ENCODE measurements around the gene NCK2. TPM values are rescaled to one million over a fixed set of nuclear protein-coding genes. Genes with fewer than 3 reads are reported as not detected.

NCK2 gene
- total and polyA plus RNA-seq, 2 experiments from 2014 or later = 72.6 to 100 TPM

DNA sequence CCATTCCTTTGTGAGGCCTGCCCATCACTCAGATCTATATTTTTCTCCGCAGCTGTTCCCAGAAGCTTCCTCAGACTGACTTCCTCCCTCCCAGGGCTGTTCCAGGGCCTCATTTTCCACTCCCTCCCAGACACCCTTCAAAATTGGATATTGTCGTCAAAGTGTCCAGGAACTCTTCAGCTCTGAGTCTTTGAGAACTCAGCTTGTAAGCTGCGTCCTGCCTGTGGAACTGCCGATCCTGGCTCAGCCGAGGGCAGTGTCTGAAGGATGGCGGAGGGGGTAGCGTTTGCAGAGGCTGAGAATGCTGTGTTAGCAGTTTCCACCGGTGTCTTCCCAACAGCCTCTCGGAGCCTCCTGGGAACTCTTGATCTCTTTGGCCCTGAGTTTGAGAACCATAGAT is 27.1 kb downstream of the NCK2 start:
- H4K20me1 ChIP-seq (ENCODE audit: insufficient read depth, poor library complexity, severe bottlenecking) = peaks cover 81% of the 10 kb centered on the region

DNA sequence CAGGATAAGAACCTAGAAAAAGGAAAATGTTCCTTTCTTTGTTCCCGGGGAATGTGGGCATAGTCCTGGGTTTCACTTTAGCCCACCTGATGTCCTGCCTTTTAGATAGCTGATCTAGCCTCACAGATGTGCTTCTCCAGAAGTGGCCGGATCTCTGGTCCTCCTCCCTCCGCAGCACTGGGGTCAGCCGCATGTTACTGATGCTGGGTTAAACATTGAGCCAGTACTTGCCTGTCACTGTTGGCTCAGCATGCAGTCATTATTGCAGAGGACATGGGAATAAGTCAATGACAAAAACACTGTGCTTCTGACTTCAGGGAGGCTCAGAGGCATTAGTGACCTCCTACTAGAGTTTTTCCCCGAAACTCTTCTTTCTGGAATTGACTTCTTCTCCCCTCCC is 27.6 kb downstream of the NCK2 start:
- Histone ChIP-seq H3K9me3 (ENCODE audit: low read depth) (no peaks in the 10 kb centered on the region), H4K20me1 (ENCODE audit: insufficient read depth, poor library complexity, severe bottlenecking) (peaks cover 81% of the 10 kb centered on the region), H3K79me2 (peaks cover 100% of the 10 kb centered on the region), H3K4me1 (ENCODE audit: insufficient read depth) (peaks cover 14% of the 10 kb centered on the region), H3K4me3 (no peak overlapping the region), H3K9me2 (replicated peaks; ENCODE audit: insufficient read depth) (no peaks in the 10 kb centered on the region), H3K4me2 (peak overlapping the region; percentile 56), H3K27ac (peak overlapping the region; percentile 39), H3K27me3 (no peaks in the 10 kb centered on the region), H2AFZ (no peak overlapping the region), H3K36me3 (replicated peaks; ENCODE audit: insufficient read depth, low read depth) (no peaks in the 10 kb centered on the region)
- TF ChIP-seq EZH2phosphoT487 (IDR thresholded peaks at IDR 0.05; ENCODE audit: low read depth, severe bottlenecking, unreplicated experiment) (no peak), EZH2 (IDR thresholded peaks at IDR 0.05; ENCODE audit: borderline replicate concordance) (no peak)
- TF ChIP-seq, protein P1, sequence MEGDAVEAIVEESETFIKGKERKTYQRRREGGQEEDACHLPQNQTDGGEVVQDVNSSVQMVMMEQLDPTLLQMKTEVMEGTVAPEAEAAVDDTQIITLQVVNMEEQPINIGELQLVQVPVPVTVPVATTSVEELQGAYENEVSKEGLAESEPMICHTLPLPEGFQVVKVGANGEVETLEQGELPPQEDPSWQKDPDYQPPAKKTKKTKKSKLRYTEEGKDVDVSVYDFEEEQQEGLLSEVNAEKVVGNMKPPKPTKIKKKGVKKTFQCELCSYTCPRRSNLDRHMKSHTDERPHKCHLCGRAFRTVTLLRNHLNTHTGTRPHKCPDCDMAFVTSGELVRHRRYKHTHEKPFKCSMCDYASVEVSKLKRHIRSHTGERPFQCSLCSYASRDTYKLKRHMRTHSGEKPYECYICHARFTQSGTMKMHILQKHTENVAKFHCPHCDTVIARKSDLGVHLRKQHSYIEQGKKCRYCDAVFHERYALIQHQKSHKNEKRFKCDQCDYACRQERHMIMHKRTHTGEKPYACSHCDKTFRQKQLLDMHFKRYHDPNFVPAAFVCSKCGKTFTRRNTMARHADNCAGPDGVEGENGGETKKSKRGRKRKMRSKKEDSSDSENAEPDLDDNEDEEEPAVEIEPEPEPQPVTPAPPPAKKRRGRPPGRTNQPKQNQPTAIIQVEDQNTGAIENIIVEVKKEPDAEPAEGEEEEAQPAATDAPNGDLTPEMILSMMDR (IDR thresholded peaks at IDR 0.05; ENCODE audit: poor library complexity) = no peak
- 70% methylated on average over 5 of the region's 5 CpGs for WGBS (ENCODE audit: low lambda C conversion rate, missing lambda C conversion rate)
- DNase-seq (ENCODE audit: low spot score) = no peak

More for the DNA sequence above, 27.1 kb downstream of the NCK2 start:
- Histone ChIP-seq H3K27ac (peak overlapping the region; percentile 39), H3K36me3 (replicated peaks; ENCODE audit: insufficient read depth, low read depth) (no peaks in the 10 kb centered on the region), H3K4me3 (no peak overlapping the region), H2AFZ (no peak overlapping the region), H3K9me2 (replicated peaks; ENCODE audit: insufficient read depth) (no peaks in the 10 kb centered on the region), H3K4me1 (ENCODE audit: insufficient read depth) (peaks cover 14% of the 10 kb centered on the region), H3K9me3 (ENCODE audit: low read depth) (no peaks in the 10 kb centered on the region), H3K4me2 (peak overlapping the region; percentile 56), H3K79me2 (peaks cover 100% of the 10 kb centered on the region), H3K27me3 (no peaks in the 10 kb centered on the region)
- DNase-seq (ENCODE audit: low spot score) = peak; percentile 47
- 49% methylated on average over 9 of the region's 9 CpGs for WGBS (ENCODE audit: low lambda C conversion rate, missing lambda C conversion rate)
- TF ChIP-seq EZH2phosphoT487 (IDR thresholded peaks at IDR 0.05; ENCODE audit: low read depth, severe bottlenecking, unreplicated experiment) (no peak), EZH2 (IDR thresholded peaks at IDR 0.05; ENCODE audit: borderline replicate concordance) (no peak)
- TF ChIP-seq, protein P1 (IDR thresholded peaks at IDR 0.05; ENCODE audit: poor library complexity) = no peak

DNA sequence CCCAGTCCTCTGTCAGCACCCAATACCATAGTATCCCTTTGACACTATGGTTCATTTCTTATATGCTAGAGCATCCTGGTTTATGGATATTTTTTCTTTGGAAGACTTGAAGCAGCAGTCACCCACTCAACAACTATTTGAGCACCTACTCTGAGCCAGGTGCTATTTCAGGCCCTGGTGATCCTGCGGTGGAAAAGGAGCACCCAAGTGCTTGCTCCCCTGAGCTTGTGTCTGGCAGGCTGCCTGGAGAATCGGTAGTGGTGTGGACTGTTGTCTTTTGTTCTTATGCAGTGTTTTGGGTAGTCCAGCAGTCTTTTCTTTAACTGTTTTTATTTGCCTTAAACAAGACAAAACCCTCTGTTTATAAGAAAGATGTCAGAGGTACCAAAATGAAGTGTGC is 28.9 kb downstream of the NCK2 start:
- Histone ChIP-seq H4K20me1 (ENCODE audit: insufficient read depth, poor library complexity, severe bottlenecking) (peaks cover 81% of the 10 kb centered on the region), H3K9me3 (ENCODE audit: low read depth) (no peaks in the 10 kb centered on the region), H3K79me2 (peaks cover 100% of the 10 kb centered on the region), H3K9me2 (replicated peaks; ENCODE audit: insufficient read depth) (no peaks in the 10 kb centered on the region), H2AFZ (no peak overlapping the region), H3K27me3 (no peaks in the 10 kb centered on the region), H3K4me2 (no peak overlapping the region), H3K27ac (no peak overlapping the region), H3K36me3 (replicated peaks; ENCODE audit: insufficient read depth, low read depth) (no peaks in the 10 kb centered on the region), H3K4me1 (ENCODE audit: insufficient read depth) (peaks cover 14% of the 10 kb centered on the region), H3K4me3 (no peak overlapping the region)
- WGBS (ENCODE audit: low lambda C conversion rate, missing lambda C conversion rate) = 87% methylated on average over 2 of the region's 2 CpGs
- no peak for TF ChIP-seq EZH2phosphoT487 (IDR thresholded peaks at IDR 0.05; ENCODE audit: low read depth, severe bottlenecking, unreplicated experiment)
- no peak for TF ChIP-seq EZH2 (IDR thresholded peaks at IDR 0.05; ENCODE audit: borderline replicate concordance)
- TF ChIP-seq, protein P1 (IDR thresholded peaks at IDR 0.05; ENCODE audit: poor library complexity) = no peak
- no peak for DNase-seq (ENCODE audit: low spot score)
